Esophagus muscularis mucosa (tissue), 4 donors: ENCODE results near the gene FHL2.

ENCODE experiments used
- CTCF ChIP-seq, 3 experiments: fragments of 200-600 bp in 2 of 3; fragments of 450-650 bp in 1 of 3; sonication (generic) in 2 of 3; IDR thresholded peaks; one replicate each; pipeline ENCODE4 v1.5.1; 2017 to 2019; ENCODE audit warnings: antibody characterized with exemption in 3 of 3, mild to moderate bottlenecking in 2 of 3, moderate library complexity in 1 of 3
- EP300 ChIP-seq: sonication (generic); formaldehyde crosslinking; IDR thresholded peaks from one replicate; pipeline ENCODE4 v1.6.1; 2017; ENCODE audit warnings: antibody characterized with exemption
- POLR2A ChIP-seq: fragments of 450-650 bp; IDR thresholded peaks from one replicate; pipeline ENCODE4 v1.6.1; 2017; ENCODE audit warnings: antibody characterized with exemption, moderate library complexity, mild to moderate bottlenecking, low read depth
- POLR2AphosphoS5 ChIP-seq, 2 donors: sonication (generic); formaldehyde crosslinking; IDR thresholded peaks; one replicate each; pipeline ENCODE4 v1.6.1; 2017; ENCODE audit warnings: antibody characterized with exemption in 2 of 2

DNA sequence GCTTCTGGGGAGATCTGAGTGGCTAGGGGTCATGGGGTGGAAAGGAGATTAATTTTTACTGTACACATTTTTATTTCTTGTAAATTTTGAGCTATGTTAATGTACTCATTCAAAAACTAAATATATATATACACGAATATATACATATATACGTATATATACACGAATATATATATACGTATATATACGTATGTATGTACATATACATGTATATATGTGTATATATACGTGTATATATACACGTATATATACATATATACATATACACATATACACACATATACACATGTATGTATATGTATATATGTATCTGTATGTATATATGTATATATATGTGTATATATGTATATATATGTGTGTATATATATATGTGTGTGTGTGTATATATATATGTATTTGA, 3.0 kb upstream of the FHL2 start:
- TF ChIP-seq CTCF (IDR thresholded peaks at IDR 0.05) (no peak), POLR2AphosphoS5 (IDR thresholded peaks at IDR 0.05) (no peak), POLR2A (no peak), EP300 (no peak)
